Kidney capillary endothelial cell (primary cell): Measurements from ENCODE around the gene MAPK10.
"Not testable (repeated sequence)": the region's sequence is repeated elsewhere in the genome, so short reads cannot be mapped to it uniquely, and the experiment has no call there.

ENCODE experiments used
- DNase-seq: peaks from one replicate; pipeline ENCODE4 v3.0.0-alpha.2; 2018; ENCODE audit warnings: low spot score

The MAPK10 gene

GRCh38 chr4:86034616-86035015, 325.2 kb downstream of the MAPK10 start:
- DNase-seq, result no peak

GRCh38 chr4:86033171-86033570, 326.7 kb downstream of the MAPK10 start:
- DNase-seq, result no peak

- no peak for DNase-seq
These were observed 327.3 kb downstream of the MAPK10 start for GRCh38 chr4:86032476-86033022.

DNA sequence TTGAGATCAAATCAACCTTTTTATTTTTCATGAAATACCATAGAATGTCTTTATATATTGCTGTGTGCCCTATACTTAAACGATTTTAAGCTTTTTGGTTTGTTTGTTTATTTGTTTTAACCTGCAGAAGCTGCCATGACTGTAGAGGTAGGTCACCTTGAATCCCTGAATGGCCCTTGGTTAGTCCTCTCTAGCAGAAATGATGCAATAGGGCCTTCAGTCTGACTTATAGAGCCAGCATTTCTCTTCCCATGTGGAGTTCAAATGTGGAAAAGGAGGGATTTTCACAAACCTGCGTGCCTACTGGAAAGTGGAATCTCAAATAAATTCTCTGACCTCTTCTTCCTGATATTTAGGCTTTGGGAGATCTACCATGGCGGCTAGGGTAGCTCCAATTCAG, 327.9 kb downstream of the MAPK10 start:
- DNase-seq, result no peak

DNA sequence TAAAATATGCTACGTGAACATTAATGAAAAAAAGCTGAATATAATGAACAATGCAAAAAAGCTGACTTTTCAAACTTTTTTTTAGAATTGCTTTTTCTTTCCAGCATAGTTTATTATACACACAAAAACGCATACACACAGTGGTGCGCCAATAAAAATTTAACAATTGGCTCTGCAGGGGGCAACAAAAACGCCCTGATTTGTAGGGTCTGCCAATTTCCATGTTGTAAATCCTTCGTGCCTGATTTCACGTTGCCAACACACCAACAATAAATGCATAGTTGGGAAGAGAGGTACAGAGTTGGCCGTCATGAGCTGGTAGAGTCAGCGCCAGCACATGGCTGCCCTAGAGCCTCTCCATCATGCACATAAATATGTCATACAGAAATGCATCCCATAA, 333.1 kb downstream of the MAPK10 start:
- no peak for DNase-seq

DNA sequence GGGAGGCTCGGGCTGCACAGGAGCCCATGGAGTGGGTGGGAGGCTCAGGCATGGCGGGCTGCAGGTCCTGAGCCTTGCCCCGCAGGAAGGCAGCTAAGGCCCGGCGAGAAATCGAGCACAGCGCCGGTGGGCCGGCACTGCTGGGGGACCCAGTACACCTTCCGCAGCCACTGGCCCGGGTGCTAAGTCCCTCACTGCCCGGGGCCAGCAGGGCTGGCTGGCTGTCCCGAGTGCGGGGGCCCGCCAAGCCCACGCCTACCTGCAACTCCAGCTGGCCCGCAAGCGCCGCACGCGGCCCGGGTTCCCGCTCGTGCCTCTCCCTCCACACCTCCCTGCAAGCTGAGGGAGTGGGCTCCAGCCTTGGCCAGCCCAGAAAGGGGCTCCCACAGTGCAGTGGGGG, 338.2 kb downstream of the MAPK10 start:
- DNase-seq, result not testable (repeated sequence)

- no peak for DNase-seq
These were observed 339.9 kb downstream of the MAPK10 start for GRCh38 chr4:86019906-86020305.

DNA sequence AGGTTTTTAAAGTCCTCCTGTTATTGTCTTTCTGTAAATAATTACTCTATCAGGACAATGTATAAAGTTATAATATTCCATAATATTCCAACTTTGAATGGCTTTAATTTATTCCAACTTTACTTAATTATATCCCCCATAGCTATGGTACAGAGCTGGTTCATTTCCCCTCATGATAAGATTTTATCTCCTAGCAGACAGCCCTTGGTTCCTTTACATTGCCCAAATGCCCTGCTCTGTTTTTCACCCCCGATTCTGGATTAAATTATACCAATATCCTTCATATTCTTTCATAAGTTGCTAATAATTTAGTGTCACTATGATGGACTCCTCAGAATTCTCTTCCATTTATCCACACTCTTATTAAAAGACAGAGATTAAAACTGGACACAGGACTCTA, 340.5 kb downstream of the MAPK10 start:
- DNase-seq, result no peak

DNA sequence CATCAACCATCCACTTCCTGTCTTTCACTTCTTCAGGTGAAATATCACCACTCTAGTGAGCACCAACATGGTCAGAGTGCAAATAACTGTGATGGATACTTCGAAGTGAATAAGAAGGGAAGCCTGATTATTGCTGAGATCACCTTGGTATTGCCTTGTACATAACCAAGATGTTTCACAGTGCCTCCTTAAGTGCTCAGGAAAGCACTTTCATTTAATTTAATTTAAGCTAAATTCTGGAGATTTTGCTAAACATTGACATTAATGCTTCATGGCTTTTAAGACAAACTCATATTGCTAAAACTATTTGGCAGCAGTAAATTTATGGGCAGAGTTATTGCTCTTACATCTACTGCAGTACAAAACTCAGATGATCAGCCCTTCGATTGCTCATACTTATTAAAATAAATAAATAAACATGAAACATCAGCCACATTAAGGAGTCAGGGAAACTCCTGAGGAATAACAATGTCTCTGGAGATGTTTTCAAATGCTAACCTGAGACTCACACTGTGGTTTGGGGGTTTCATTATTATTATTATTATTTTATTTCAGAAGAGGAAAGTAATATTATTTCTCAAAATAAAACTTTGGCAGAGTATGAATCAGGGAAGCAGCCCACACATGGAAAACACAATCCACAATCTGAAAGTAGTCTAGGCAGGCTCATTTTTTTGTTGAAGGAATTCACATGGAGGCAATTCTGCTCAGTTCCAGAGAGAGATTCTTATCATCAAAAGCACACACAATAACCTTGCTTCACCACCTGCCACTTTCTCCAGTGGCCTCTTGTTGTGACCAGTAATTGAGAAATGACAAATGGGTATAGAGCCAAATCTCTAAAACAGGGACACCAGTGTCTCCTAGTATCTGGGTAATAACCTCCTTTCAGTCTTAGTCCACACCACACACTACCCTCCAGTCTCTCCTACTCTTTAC, 344.2 kb downstream of the MAPK10 start:
- DNase-seq, result no peak

DNA sequence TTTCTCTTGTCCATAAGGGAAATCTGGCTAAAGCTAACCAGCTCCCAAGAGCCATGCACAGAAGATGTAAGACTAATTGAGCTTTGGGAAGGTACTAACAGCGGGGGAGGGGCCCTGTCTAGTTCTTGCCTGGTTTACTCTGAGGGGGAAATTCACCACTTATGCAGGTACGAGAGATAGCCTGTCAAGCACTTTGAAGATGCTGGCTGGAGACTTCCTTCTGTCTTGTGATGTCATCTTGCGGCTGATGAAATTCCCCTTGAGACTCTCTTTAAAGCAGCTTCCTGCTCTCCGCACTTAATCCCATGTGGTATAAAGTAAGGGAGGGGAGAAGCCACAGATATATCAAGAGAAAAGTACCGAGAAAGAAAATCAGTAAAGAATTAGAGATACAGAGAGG, 345.3 kb downstream of the MAPK10 start:
- no peak for DNase-seq

DNA sequence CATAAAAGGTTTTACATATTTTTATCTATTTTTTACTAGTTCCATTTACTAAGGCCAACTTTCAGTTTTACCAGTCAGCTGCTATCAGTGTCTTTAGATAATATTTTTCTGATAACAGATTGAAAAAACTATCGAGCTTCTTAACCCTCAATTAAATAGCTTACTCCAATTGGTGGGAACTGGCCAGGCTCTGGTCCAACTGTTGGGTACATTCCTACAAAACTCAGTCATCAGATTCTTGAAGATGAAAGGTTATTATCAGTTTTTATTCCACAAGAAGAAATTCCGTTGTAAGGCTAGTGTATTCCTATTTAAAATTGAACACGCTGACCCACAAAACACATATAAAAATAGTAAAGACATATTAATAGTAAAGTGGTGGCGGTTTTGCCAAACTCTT, 346.2 kb downstream of the MAPK10 start:
- no peak for DNase-seq

DNA sequence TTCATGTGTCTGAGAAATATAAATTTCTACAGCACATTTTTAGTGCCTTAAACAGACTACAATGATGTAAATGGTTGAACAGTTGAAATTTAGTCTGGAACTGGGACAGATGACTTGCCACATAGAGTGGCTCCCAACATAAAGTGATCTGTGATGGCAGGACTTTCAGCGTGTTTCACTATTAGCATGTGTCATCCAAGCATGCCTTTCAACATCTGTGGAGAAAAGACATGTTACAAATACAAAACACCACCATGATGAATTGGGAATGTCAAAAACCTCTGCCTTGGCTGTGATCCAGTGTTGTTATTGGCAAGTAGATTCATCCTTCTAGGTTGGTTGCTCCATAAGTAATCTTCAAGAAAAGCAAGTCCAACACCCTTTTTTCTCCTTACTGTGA, 348.7 kb downstream of the MAPK10 start:
- DNase-seq, result no peak

DNA sequence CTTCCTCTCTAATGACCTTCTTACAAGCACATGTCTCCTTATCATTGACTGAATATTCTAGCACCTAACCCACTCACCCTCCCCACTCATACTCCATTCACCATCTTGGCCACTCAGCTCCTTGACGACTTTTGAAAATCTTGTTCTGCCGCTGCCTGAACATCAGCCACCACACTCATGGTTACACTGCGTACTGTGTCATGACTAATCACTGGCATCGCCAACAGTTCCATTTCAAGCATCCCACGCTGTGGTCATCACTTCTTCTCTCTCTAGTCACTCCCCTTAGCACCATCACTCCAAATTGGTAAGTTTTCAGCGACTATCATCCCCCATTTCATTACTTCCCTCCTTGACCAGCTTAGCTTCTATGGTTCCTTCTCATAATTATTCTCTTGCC, 352.8 kb downstream of the MAPK10 start:
- DNase-seq, result no peak

GRCh38 chr4:86006057-86006456, 353.8 kb downstream of the MAPK10 start:
- DNase-seq, result no peak

DNA sequence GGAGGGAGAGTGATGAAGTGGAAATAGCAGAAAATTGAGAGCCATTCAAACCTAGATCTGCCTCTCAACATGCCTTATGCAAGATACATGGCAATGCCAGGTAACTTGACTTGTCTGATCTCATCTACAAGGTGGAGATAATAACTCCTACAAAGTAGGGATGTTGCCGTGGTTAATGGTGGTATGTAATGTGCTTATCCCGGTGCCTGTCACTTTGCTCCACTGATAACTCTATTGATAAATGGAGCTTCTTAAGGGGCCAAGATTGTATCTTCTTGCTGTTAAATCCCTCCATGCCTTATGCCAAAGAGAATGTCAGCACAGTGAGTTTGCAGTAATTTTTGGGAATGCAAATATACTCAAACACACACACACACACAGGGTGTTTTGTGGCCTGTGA, 355.8 kb downstream of the MAPK10 start:
- DNase-seq, result no peak

- no peak for DNase-seq
These were observed 358.3 kb downstream of the MAPK10 start for GRCh38 chr4:86001591-86001990.

GRCh38 chr4:85995361-85995760, 364.5 kb downstream of the MAPK10 start:
- DNase-seq, result no peak

GRCh38 chr4:85994576-85994975, 365.3 kb downstream of the MAPK10 start:
- DNase-seq, result peak; percentile 47

DNA sequence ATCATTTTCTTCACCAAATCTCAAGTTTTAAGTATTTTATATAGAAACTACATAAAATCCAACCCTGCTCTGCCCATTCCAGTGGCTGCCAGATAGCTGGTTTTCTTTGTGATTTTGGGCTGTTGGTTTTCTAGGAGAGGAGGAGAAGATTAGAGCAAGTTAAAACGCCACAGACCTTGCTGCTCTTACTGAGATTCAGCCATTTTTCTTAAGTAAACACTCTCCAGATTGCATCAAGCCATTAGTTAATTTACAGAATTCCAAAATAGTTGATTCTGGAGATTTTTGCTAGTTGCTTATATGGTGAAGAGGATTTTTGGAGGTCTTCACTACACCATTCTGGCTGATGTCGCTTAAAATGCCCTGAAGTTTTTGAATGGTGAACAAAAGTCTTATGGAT, 366.2 kb downstream of the MAPK10 start:
- DNase-seq, result no peak

DNA sequence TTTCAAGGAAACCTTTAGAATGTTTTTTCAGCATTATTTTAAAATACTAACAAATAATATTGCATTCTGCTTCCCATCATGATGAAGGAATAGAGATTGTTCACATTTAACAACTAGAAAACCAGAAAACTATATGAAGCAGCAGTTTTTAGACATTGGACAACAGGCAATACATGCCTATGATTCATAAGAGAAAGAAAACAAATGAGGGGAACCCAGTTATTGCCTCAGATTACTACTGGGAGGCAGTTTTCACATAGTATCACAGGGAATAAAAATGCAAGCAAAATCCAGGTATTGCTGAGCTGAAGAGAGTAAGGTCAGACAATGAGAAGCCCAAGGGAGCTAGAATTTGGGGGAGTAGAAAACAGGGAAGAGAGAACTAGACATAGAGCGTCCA, 373.6 kb downstream of the MAPK10 start:
- no peak for DNase-seq

DNA sequence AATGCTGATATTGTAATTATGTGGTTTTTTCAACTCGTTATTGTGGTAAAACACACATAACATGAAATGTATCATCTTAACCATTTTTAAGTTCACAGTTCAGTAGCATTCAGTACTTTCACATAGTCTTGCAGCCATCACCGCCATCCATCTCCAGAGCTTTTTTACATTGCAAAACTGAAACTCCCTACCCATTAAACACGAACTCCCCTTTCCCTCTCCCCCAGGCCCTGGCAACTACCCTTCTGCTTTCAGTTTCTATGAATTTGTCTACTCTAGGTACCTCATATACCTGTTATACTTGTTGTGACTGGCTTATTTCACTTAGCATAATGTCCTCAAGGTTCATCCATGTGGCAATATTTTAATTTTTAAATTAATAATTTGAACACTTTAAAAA, 380.6 kb downstream of the MAPK10 start:
- DNase-seq, result no peak

DNA sequence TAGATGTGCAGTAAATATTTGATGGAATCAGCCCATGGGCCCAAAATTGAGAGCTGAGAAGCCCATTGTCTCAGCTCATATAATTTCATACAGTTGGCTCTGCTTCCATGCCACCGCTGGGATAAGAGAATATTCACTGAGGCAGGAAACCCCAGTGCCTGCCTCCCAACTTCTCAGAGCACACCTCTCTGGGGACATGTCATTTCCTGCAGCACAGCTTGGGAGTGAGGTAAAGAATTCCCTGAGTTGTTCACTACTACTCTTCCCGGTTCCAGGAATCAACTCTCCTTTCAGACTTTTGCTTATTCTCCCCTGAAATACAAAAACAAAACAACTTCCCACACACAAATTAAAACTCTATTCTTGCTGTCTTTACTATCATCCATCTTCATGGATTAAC, 389.3 kb downstream of the MAPK10 start:
- peak; percentile 45 for DNase-seq

DNA sequence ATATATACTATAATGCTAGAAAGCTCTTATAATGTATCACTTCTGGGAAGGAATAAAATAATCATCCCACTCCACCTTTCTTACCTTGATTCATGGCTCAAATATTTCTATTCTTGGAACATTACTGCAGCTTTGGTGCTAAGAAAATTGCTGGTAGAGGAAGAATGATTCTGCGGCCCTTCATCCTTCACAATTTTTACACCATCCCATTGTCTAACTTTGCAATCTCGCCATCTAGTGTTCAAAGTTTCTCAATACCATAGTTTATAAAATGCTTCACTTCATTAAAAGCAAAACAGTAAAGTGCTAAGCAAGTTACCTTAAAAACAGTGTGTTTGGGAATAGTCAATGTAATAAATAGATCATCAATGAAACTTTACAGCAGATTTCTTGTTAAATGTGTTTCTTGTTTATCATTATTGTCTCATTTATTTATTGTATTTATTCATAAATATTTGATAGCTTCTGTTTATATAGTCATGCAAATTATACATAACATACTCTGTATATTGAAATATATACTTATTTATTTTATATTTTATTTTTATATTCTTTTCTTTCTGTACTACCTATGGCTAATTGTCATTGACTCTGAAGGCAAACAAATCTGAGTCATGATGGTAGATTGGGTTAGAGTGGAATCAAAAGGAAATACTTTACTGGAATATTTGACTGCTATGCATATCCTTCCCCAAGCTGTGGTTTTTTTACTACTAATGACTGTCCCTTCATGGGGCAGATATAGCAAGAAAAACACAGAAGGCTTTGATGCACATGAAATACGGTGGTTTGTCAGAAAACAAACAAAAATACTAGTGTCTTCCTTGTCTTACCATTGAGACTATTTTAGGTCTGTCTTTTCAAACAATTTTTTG, 390.7 kb downstream of the MAPK10 start:
- peak; percentile 70 for DNase-seq
